GM21717 (cell line): ENCODE measurements around the gene NKX6-1.

ENCODE experiments used
- ATAC-seq: cut with Tn5 transposase; IDR thresholded peaks from one replicate; pipeline ENCODE4 v1.9.1; 2021; ENCODE audit warnings: mild to moderate bottlenecking, moderate library complexity; ENCODE audit not compliant: unreplicated experiment

The NKX6-1 gene

GRCh38 chr4:84499624-84499982 is 511 bp upstream of the NKX6-1 start:
- no peak for ATAC-seq

- no peak for ATAC-seq
These were observed 723 bp downstream of the NKX6-1 start for GRCh38 chr4:84498203-84498934.

GRCh38 chr4:84497504-84498202 is 1.4 kb downstream of the NKX6-1 start:
- no peak for ATAC-seq

GRCh38 chr4:84496706-84497503 is 2.2 kb downstream of the NKX6-1 start:
- no peak for ATAC-seq

- ATAC-seq, result no peak
These were observed 2.8 kb downstream of the NKX6-1 start for GRCh38 chr4:84496331-84496705.

- ATAC-seq, result no peak
These were observed 3.3 kb downstream of the NKX6-1 start for GRCh38 chr4:84495794-84496261.

- ATAC-seq, result no peak
These were observed 3.8 kb downstream of the NKX6-1 start for GRCh38 chr4:84495118-84495793.

- no peak for ATAC-seq
These were observed 4.6 kb downstream of the NKX6-1 start for GRCh38 chr4:84494531-84494930.

- no peak for ATAC-seq
These were observed 5.0 kb downstream of the NKX6-1 start for GRCh38 chr4:84494076-84494475.

GRCh38 chr4:84493092-84493850 is 5.8 kb downstream of the NKX6-1 start:
- ATAC-seq, result no peak

GRCh38 chr4:84492737-84493091 is 6.4 kb downstream of the NKX6-1 start:
- ATAC-seq, result no peak

- no peak for ATAC-seq
These were observed 6.8 kb downstream of the NKX6-1 start for GRCh38 chr4:84492290-84492689.

- no peak for ATAC-seq
These were observed 7.6 kb downstream of the NKX6-1 start for GRCh38 chr4:84491481-84491880.

- no peak for ATAC-seq
These were observed 8.4 kb downstream of the NKX6-1 start for GRCh38 chr4:84490663-84491062.

- no peak for ATAC-seq
These were observed 14.9 kb downstream of the NKX6-1 start for GRCh38 chr4:84484236-84484635.

GRCh38 chr4:84483688-84484087 is 15.4 kb downstream of the NKX6-1 start:
- no peak for ATAC-seq

- no peak for ATAC-seq
These were observed 16.2 kb downstream of the NKX6-1 start for GRCh38 chr4:84482564-84483563.

- no peak for ATAC-seq
These were observed 17.2 kb downstream of the NKX6-1 start for GRCh38 chr4:84481860-84482245.
